ENCODE measurements around the gene LRRC57.

GRCh38 chr15:42576776-42577175 lies 28.2 kb upstream of the LRRC57 start:
- TF ChIP-seq CTCF (IDR thresholded peaks at IDR 0.05) (no peak), POLR2A (IDR thresholded peaks at IDR 0.05) (no peak)

All from vagina (tissue), 2 donors.